Neural cell (in vitro differentiated cells): ENCODE measurements around the gene MACO1. TPM values are rescaled to one million over a fixed set of nuclear protein-coding genes. Genes with fewer than 3 reads are reported as not detected.

Experiments
- H2AFZ ChIP-seq: fragments of 200-600, 300-800 bp; sonication (generic), shearing (Covaris generic); 2 replicates; pipeline ENCODE4 v1.6.0; 2014; ENCODE audit warnings: low read depth, mild to moderate bottlenecking, antibody characterized with exemption, low read length, moderate library complexity
- H3F3A ChIP-seq: fragments of 200-600 bp; shearing (Covaris generic); 2 replicates; pipeline ENCODE4 v1.6.1; 2016; ENCODE audit warnings: mild to moderate bottlenecking, moderate library complexity, mixed read lengths, antibody characterized with exemption, low read length; ENCODE audit not compliant: insufficient read depth, poor library complexity, severe bottlenecking
- H3K27ac ChIP-seq: fragments of 200-600, 300-800 bp; sonication (generic), shearing (Covaris generic); 2 replicates; pipeline ENCODE4 v1.5.1; 2014; ENCODE audit warnings: mild to moderate bottlenecking, low read length, moderate library complexity
- H3K27me3 ChIP-seq: fragments of 300-800, 200-600 bp; sonication (generic), shearing (Covaris generic); 2 replicates; pipeline ENCODE4 v1.6.0; 2014; ENCODE audit warnings: mild to moderate bottlenecking, low read depth, low read length, moderate library complexity; ENCODE audit not compliant: insufficient read depth
- H3K36me3 ChIP-seq: fragments of 300-800, 200-600 bp; sonication (generic), shearing (Covaris generic); 2 replicates; pipeline ENCODE4 v1.5.1; 2014; ENCODE audit warnings: mild to moderate bottlenecking, antibody characterized with exemption, low read length, moderate library complexity; ENCODE audit not compliant: insufficient read depth
- H3K4me2 ChIP-seq: fragments of 300-800, 200-600 bp; sonication (generic), shearing (Covaris generic); 2 replicates; pipeline ENCODE4 v1.6.0; 2014; ENCODE audit warnings: mild to moderate bottlenecking, low read length
- H3K4me3 ChIP-seq: fragments of 300-800, 200-600 bp; sonication (generic), shearing (Covaris generic); 2 replicates; pipeline ENCODE4 v1.5.1; 2014; ENCODE audit warnings: mild to moderate bottlenecking, low read length, moderate library complexity
- H3K79me2 ChIP-seq: fragments of 200-600 bp; shearing (Covaris generic); replicated peaks from 2 replicates; pipeline ENCODE4 v1.6.0; 2014; ENCODE audit warnings: mild to moderate bottlenecking, low read length, moderate library complexity; ENCODE audit not compliant: insufficient read depth
- H3K9ac ChIP-seq: fragments of 300-800, 200-600 bp; sonication (generic), shearing (Covaris generic); 2 replicates; pipeline ENCODE4 v1.6.1; 2016; ENCODE audit warnings: mild to moderate bottlenecking, low read length, mixed read lengths
- H3K9me2 ChIP-seq: fragments of 200-600 bp; shearing (Covaris generic); 2 replicates; pipeline ENCODE4 v1.6.1; 2016; ENCODE audit warnings: mild to moderate bottlenecking, low read length, mixed read lengths; ENCODE audit not compliant: insufficient read depth
- H3K9me3 ChIP-seq: fragments of 200-600, 300-800 bp; sonication (generic), shearing (Covaris generic); 2 replicates; pipeline ENCODE4 v1.6.1; 2016; ENCODE audit warnings: mild to moderate bottlenecking, mixed run types, low read length, moderate library complexity, mixed read lengths
- H4K20me1 ChIP-seq: fragments of 200-600 bp; shearing (Covaris generic); 2 replicates; pipeline ENCODE4 v1.6.1; 2016; ENCODE audit warnings: mild to moderate bottlenecking, mixed run types; ENCODE audit not compliant: insufficient read depth
- EP300 ChIP-seq: fragments of 450-650 bp; conservative IDR thresholded peaks from 2 replicates; pipeline ENCODE4 v1.6.1; 2014; ENCODE audit warnings: antibody characterized with exemption, mild to moderate bottlenecking, moderate library complexity; ENCODE audit not compliant: poor library complexity, severe bottlenecking
- EZH2 ChIP-seq: fragments of 200-600, 300-800 bp; shearing (Covaris generic), sonication (generic); IDR thresholded peaks from 2 replicates; pipeline ENCODE4 v1.6.1; 2014; ENCODE audit warnings: antibody characterized with exemption, low read length, borderline replicate concordance, mild to moderate bottlenecking; ENCODE audit not compliant: insufficient read depth, poor library complexity, severe bottlenecking
- MXI1 ChIP-seq: fragments of 450-650 bp; conservative IDR thresholded peaks from 2 replicates; pipeline ENCODE4 v1.6.1; 2014; ENCODE audit warnings: antibody characterized with exemption, mild to moderate bottlenecking; ENCODE audit not compliant: poor library complexity, severe bottlenecking
- POLR2AphosphoS5 ChIP-seq: IDR thresholded peaks from 2 replicates; pipeline ENCODE4 v1.6.1; 2012
- RAD21 ChIP-seq: fragments of 450-650 bp; conservative IDR thresholded peaks from 2 replicates; pipeline ENCODE4 v1.6.1; 2014; ENCODE audit warnings: antibody characterized with exemption, mild to moderate bottlenecking, moderate library complexity
- SMC3 ChIP-seq: fragments of 450-650 bp; conservative IDR thresholded peaks from 2 replicates; pipeline ENCODE4 v1.6.1; 2014; ENCODE audit warnings: antibody characterized with exemption, mild to moderate bottlenecking, moderate library complexity; ENCODE audit not compliant: poor library complexity
- TAF1 ChIP-seq: IDR thresholded peaks from 2 replicates; pipeline ENCODE4 v1.6.1; 2012; ENCODE audit warnings: low read depth
- polyA plus RNA-seq: library from polyadenylated mRNA; depleted of rRNA; stranded (reverse); fragments of >200 nt; gene quantifications from 2 replicates; pipeline ENCODE4 v1.2.3, GENCODE V29; 2014
- TF ChIP-seq, protein P1 (sequence below): fragments of 450-650 bp; IDR thresholded peaks from 2 replicates; pipeline ENCODE4 v1.5.1; 2014; ENCODE audit warnings: antibody characterized with exemption, mild to moderate bottlenecking, moderate library complexity; ENCODE audit not compliant: poor library complexity, severe bottlenecking
- TF ChIP-seq, protein P2 (sequence below): IDR thresholded peaks from 2 replicates; pipeline ENCODE4 v1.6.1; 2012; ENCODE audit warnings: borderline replicate concordance

The MACO1 gene
- polyA plus RNA-seq, 1 donor from 2014 or later, result 56.6 TPM

DNA sequence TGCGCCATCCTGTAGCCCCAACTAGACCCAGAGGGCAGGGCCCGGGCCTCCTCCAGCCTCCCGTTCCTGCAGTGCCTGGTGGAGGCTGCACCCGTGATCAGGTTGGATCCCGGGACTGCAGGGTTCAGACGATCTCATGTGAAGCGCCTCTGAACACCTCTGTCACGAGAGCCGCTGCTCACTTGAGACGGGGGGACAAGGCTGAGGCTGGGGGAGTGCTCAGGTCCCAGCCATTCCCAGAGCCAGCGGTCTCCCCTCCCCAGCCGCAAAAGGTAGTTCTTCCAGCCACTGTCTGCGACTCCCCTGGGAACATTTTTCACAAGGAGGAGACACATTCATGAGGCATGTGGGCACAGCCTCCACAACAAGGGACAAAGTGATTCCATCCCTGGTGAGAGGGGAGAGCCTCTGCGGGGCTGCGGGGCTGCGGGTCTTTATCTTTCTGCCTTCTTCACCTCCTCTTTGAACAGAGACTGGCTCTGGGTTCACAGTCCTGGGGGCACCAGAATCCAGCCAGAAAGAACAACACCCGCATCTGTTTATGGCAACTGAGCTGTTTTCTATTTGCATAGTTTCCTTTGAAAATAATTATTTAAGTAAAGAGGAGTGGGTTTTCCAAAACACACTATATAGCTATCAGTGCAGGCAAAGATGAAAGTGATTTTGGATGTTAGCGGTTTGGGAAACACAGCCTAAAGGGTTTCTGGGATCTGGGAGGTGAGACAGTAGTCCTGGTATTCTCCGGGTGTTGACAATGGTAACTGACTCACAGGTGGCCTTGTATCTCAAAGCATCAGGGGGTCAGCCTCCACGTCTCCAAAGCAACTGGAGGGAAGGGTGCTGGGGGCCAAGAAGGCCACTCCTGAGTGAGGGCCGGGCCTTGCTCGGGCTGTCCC lies 99.7 kb downstream of the MACO1 start:
- no peak overlapping the region for H2AFZ ChIP-seq
- H3K4me2 ChIP-seq, result no peak overlapping the region
- no peak overlapping the region for H3K9ac ChIP-seq
- H3K36me3 ChIP-seq, result no peaks in the 10 kb centered on the region
- no peak for TF ChIP-seq EP300
- TF ChIP-seq RAD21, result no peak
- TF ChIP-seq, protein P1, sequence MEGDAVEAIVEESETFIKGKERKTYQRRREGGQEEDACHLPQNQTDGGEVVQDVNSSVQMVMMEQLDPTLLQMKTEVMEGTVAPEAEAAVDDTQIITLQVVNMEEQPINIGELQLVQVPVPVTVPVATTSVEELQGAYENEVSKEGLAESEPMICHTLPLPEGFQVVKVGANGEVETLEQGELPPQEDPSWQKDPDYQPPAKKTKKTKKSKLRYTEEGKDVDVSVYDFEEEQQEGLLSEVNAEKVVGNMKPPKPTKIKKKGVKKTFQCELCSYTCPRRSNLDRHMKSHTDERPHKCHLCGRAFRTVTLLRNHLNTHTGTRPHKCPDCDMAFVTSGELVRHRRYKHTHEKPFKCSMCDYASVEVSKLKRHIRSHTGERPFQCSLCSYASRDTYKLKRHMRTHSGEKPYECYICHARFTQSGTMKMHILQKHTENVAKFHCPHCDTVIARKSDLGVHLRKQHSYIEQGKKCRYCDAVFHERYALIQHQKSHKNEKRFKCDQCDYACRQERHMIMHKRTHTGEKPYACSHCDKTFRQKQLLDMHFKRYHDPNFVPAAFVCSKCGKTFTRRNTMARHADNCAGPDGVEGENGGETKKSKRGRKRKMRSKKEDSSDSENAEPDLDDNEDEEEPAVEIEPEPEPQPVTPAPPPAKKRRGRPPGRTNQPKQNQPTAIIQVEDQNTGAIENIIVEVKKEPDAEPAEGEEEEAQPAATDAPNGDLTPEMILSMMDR, result no peak
- TF ChIP-seq SMC3, result no peak
- TF ChIP-seq TAF1, result no peak
- no peak for TF ChIP-seq MXI1
- no peak for TF ChIP-seq EZH2
- TF ChIP-seq, protein P2, sequence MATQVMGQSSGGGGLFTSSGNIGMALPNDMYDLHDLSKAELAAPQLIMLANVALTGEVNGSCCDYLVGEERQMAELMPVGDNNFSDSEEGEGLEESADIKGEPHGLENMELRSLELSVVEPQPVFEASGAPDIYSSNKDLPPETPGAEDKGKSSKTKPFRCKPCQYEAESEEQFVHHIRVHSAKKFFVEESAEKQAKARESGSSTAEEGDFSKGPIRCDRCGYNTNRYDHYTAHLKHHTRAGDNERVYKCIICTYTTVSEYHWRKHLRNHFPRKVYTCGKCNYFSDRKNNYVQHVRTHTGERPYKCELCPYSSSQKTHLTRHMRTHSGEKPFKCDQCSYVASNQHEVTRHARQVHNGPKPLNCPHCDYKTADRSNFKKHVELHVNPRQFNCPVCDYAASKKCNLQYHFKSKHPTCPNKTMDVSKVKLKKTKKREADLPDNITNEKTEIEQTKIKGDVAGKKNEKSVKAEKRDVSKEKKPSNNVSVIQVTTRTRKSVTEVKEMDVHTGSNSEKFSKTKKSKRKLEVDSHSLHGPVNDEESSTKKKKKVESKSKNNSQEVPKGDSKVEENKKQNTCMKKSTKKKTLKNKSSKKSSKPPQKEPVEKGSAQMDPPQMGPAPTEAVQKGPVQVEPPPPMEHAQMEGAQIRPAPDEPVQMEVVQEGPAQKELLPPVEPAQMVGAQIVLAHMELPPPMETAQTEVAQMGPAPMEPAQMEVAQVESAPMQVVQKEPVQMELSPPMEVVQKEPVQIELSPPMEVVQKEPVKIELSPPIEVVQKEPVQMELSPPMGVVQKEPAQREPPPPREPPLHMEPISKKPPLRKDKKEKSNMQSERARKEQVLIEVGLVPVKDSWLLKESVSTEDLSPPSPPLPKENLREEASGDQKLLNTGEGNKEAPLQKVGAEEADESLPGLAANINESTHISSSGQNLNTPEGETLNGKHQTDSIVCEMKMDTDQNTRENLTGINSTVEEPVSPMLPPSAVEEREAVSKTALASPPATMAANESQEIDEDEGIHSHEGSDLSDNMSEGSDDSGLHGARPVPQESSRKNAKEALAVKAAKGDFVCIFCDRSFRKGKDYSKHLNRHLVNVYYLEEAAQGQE, result no peak
- TF ChIP-seq POLR2AphosphoS5, result no peak
- H3K4me3 ChIP-seq, result no peak overlapping the region
- no peak overlapping the region for H3K27ac ChIP-seq
- H3K9me3 ChIP-seq, result no peaks in the 10 kb centered on the region
- no peaks in the 10 kb centered on the region for H4K20me1 ChIP-seq
- no peaks in the 10 kb centered on the region for H3K79me2 ChIP-seq
- no peaks in the 10 kb centered on the region for H3F3A ChIP-seq
- no peaks in the 10 kb centered on the region for H3K27me3 ChIP-seq
- no peaks in the 10 kb centered on the region for H3K9me2 ChIP-seq

DNA sequence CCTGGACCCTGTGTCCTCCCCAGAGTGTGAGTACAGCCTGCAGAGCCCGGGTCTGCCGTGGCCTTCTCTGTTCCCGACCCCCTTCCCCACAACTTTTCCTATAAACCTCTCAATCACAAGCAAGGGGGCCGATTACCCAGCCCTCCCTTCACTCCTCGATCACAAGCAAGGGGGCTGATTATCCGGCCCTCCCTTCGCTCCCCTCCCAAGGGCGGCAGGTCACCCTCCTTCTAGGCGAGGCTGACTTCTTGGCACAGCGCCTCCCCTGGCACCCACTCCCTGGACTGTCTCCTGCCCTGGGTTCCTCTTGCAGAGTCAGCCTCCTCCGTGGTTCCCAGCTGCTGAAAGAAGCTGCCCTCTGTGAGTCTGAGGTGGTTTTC lies 100.4 kb downstream of the MACO1 start:
- Histone ChIP-seq H3K36me3 (no peaks in the 10 kb centered on the region), H2AFZ (no peak overlapping the region), H3K9ac (no peak overlapping the region)

More for the DNA sequence above, 100.4 kb downstream of the MACO1 start:
- Histone ChIP-seq H3K4me2 (no peak overlapping the region), H3K27me3 (no peaks in the 10 kb centered on the region), H3K27ac (no peak overlapping the region), H4K20me1 (no peaks in the 10 kb centered on the region), H3K4me3 (no peak overlapping the region), H3K79me2 (no peaks in the 10 kb centered on the region), H3F3A (no peaks in the 10 kb centered on the region), H3K9me3 (no peaks in the 10 kb centered on the region), H3K9me2 (no peaks in the 10 kb centered on the region)
- TF ChIP-seq TAF1 (no peak), SMC3 (no peak)
